Activated T-cell treated with anti-CD3 and anti-CD28 coated beads, Interleukin-2, amount 50 U/mL, for 72 hours (primary cell): ENCODE measurements around the gene CTTN. TPM values are rescaled to one million over a fixed set of nuclear protein-coding genes. Genes with fewer than 3 reads are reported as not detected.

Experiments
- ATAC-seq, 2 donors: fragments of 150-1000 bp; cut with Tn5 transposase; replicated peaks in 1 of 2; 2 replicates each; pipeline ENCODE4 v1.10.0; 2021; ENCODE audit warnings: moderate library complexity in 2 of 2, mild to moderate bottlenecking in 1 of 2
- DNase-seq, 2 donors: peaks; one replicate each; pipeline ENCODE4 v3.0.0; 2021 to 2022; ENCODE audit warnings: mixed read lengths in 1 of 2
- H3K27ac Mint-ChIP-seq: one replicate; pipeline ENCODE4 v1.8.0; 2022; ENCODE audit warnings: mild to moderate bottlenecking, moderate library complexity, mixed read lengths
- H3K27me3 Mint-ChIP-seq: one replicate; pipeline ENCODE4 v1.8.0; 2022; ENCODE audit warnings: low read depth, mixed read lengths
- H3K36me3 Mint-ChIP-seq, 2 donors: one replicate each; pipeline ENCODE4 v1.8.0; 2022; ENCODE audit warnings: mixed read lengths in 2 of 2, mild to moderate bottlenecking in 1 of 2; ENCODE audit not compliant: insufficient read depth in 2 of 2
- H3K4me1 Mint-ChIP-seq: one replicate; pipeline ENCODE4 v1.8.0; 2022; ENCODE audit warnings: low read depth, mixed read lengths
- H3K4me3 Mint-ChIP-seq, 2 donors: one replicate each; pipeline ENCODE4 v1.8.0; 2022; ENCODE audit warnings: mild to moderate bottlenecking in 2 of 2, mixed read lengths in 2 of 2, moderate library complexity in 2 of 2
- H3K9me3 Mint-ChIP-seq, 2 donors: one replicate each; pipeline ENCODE4 v1.8.0; 2022; ENCODE audit warnings: mixed read lengths in 2 of 2
- total RNA-seq, 2 donors: library from RNA; stranded (reverse); gene quantifications; one replicate each; pipeline ENCODE4 v1.2.3, GENCODE V29; 2022

Gene CTTN
- total RNA-seq, 2 donors from 2014 or later: 29.5 to 42.9 TPM

GRCh38 chr11:70416881-70417280, 18.6 kb downstream of the CTTN start:
- Mint-ChIP-seq H3K27ac (no peak overlapping the region), H3K4me3 (no peak overlapping the region), H3K4me1 (peaks cover 14% of the 10 kb centered on the region), H3K9me3 (no peaks in the 10 kb centered on the region), H3K27me3 (no peaks in the 10 kb centered on the region), H3K36me3 (peaks cover 4 to 8% of the 10 kb centered on the region in 2 donors)
- ATAC-seq (no peak), DNase-seq (no peak)

GRCh38 chr11:70418130-70418529, 19.8 kb downstream of the CTTN start:
- Mint-ChIP-seq H3K4me3 (no peak overlapping the region), H3K36me3 (peaks cover 3 to 4% of the 10 kb centered on the region in 2 donors)
- ATAC-seq: no peak

GRCh38 chr11:70419307-70420007, 21.1 kb downstream of the CTTN start:
- H3K36me3 Mint-ChIP-seq: peaks cover 1% of the 10 kb centered on the region in 2 donors

More at GRCh38 chr11:70418130-70418529, 19.8 kb downstream of the CTTN start:
- no peaks in the 10 kb centered on the region for H3K9me3 Mint-ChIP-seq
- H3K27me3 Mint-ChIP-seq: no peaks in the 10 kb centered on the region
- H3K4me1 Mint-ChIP-seq: peaks cover 14% of the 10 kb centered on the region
- H3K27ac Mint-ChIP-seq: no peak overlapping the region
- no peak for DNase-seq

GRCh38 chr11:70420008-70420464, 21.7 kb downstream of the CTTN start:
- no peaks in the 10 kb centered on the region for H3K27me3 Mint-ChIP-seq
- DNase-seq: no peak
- ATAC-seq: no peak
- no peak overlapping the region for H3K4me3 Mint-ChIP-seq
- H3K4me1 Mint-ChIP-seq: peaks cover 19% of the 10 kb centered on the region
- peaks cover 0 to 1% of the 10 kb centered on the region in 2 donors for H3K36me3 Mint-ChIP-seq
- no peak overlapping the region for H3K27ac Mint-ChIP-seq
- no peaks in the 10 kb centered on the region for H3K9me3 Mint-ChIP-seq

More at GRCh38 chr11:70419307-70420007, 21.1 kb downstream of the CTTN start:
- H3K4me3 Mint-ChIP-seq: no peak overlapping the region
- DNase-seq (no peak), ATAC-seq (no peak)
- H3K27me3 Mint-ChIP-seq: no peaks in the 10 kb centered on the region
- peaks cover 17% of the 10 kb centered on the region for H3K4me1 Mint-ChIP-seq
- no peak overlapping the region for H3K27ac Mint-ChIP-seq
- H3K9me3 Mint-ChIP-seq: no peaks in the 10 kb centered on the region

- no peak overlapping the region for H3K27ac Mint-ChIP-seq
- DNase-seq (no peak), ATAC-seq (no peak)
- H3K36me3 Mint-ChIP-seq: peaks cover 0 to 1% of the 10 kb centered on the region in 2 donors
- no peaks in the 10 kb centered on the region for H3K27me3 Mint-ChIP-seq
- no peak overlapping the region for H3K4me3 Mint-ChIP-seq
- peaks cover 15% of the 10 kb centered on the region for H3K4me1 Mint-ChIP-seq
- no peaks in the 10 kb centered on the region for H3K9me3 Mint-ChIP-seq
Measured at GRCh38 chr11:70420496-70420895, 22.2 kb downstream of the CTTN start.

- Mint-ChIP-seq H3K27ac (no peak overlapping the region), H3K27me3 (no peaks in the 10 kb centered on the region), H3K9me3 (no peaks in the 10 kb centered on the region), H3K4me3 (no peak overlapping the region), H3K4me1 (peaks cover 9% of the 10 kb centered on the region), H3K36me3 (peaks cover 0 to 3% of the 10 kb centered on the region in 2 donors)
- DNase-seq (no peak), ATAC-seq (no peak)
Measured at GRCh38 chr11:70421123-70421522, 22.8 kb downstream of the CTTN start.

GRCh38 chr11:70422692-70423522, 24.6 kb downstream of the CTTN start:
- DNase-seq (no peak), ATAC-seq (no peak)
- Mint-ChIP-seq H3K36me3 (peaks cover 0 to 3% of the 10 kb centered on the region in 2 donors), H3K4me3 (no peak overlapping the region), H3K27ac (no peak overlapping the region), H3K9me3 (no peaks in the 10 kb centered on the region), H3K27me3 (no peaks in the 10 kb centered on the region), H3K4me1 (peaks cover 5% of the 10 kb centered on the region)

GRCh38 chr11:70423523-70424505, 25.5 kb downstream of the CTTN start:
- DNase-seq: peak; percentile 59 to 65
- Mint-ChIP-seq H3K27me3 (no peaks in the 10 kb centered on the region), H3K4me1 (peaks cover 5% of the 10 kb centered on the region), H3K27ac (no peak overlapping the region), H3K4me3 (no peak overlapping the region), H3K9me3 (no peaks in the 10 kb centered on the region), H3K36me3 (peaks cover 0 to 3% of the 10 kb centered on the region in 2 donors)
- peak; percentile 76 to 85 for ATAC-seq

GRCh38 chr11:70424765-70425344, 26.5 kb downstream of the CTTN start:
- Mint-ChIP-seq H3K4me3 (no peak overlapping the region), H3K4me1 (peaks cover 5% of the 10 kb centered on the region), H3K27ac (no peak overlapping the region), H3K9me3 (no peaks in the 10 kb centered on the region), H3K36me3 (peaks cover 0 to 3% of the 10 kb centered on the region in 2 donors), H3K27me3 (no peaks in the 10 kb centered on the region)
- DNase-seq (no peak), ATAC-seq (peak; percentile 7 to 25)

- Mint-ChIP-seq H3K27ac (no peak overlapping the region), H3K4me1 (peaks cover 5% of the 10 kb centered on the region), H3K4me3 (no peak overlapping the region), H3K9me3 (no peaks in the 10 kb centered on the region), H3K36me3 (peaks cover 0 to 2% of the 10 kb centered on the region in 2 donors), H3K27me3 (no peaks in the 10 kb centered on the region)
- DNase-seq: no peak
- ATAC-seq: no peak
Measured at GRCh38 chr11:70427436-70427835, 29.1 kb downstream of the CTTN start.

- Mint-ChIP-seq H3K4me3 (no peak overlapping the region), H3K9me3 (no peaks in the 10 kb centered on the region), H3K27me3 (no peaks in the 10 kb centered on the region), H3K4me1 (peaks cover 5% of the 10 kb centered on the region), H3K36me3 (peaks cover 0 to 2% of the 10 kb centered on the region in 2 donors), H3K27ac (no peak overlapping the region)
- no peak for ATAC-seq
- no peak for DNase-seq
Measured at GRCh38 chr11:70428701-70429427, 30.5 kb downstream of the CTTN start.

GRCh38 chr11:70429428-70429705, 31.0 kb downstream of the CTTN start:
- no peaks in the 10 kb centered on the region for H3K9me3 Mint-ChIP-seq
- DNase-seq (no peak), ATAC-seq (no peak)
- H3K4me1 Mint-ChIP-seq: peaks cover 3% of the 10 kb centered on the region
- H3K27ac Mint-ChIP-seq: no peak overlapping the region
- H3K36me3 Mint-ChIP-seq: peaks cover 0 to 2% of the 10 kb centered on the region in 2 donors
- H3K27me3 Mint-ChIP-seq: no peaks in the 10 kb centered on the region
- H3K4me3 Mint-ChIP-seq: no peak overlapping the region
